Measurements from ENCODE around the gene TMEM60.
A peak's percentile ranks its signal among the peaks of the same experiment; 100 is the strongest.
"Not testable (repeated sequence)": the region's sequence is repeated elsewhere in the genome, so short reads cannot be mapped to it uniquely, and the experiment has no call there.

Gene TMEM60, protein sequence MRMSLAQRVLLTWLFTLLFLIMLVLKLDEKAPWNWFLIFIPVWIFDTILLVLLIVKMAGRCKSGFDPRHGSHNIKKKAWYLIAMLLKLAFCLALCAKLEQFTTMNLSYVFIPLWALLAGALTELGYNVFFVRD

GRCh38 chr7:77798394-77799077 is at the start of gene TMEM60, which contains the start of gene PHTF2:
Gene TMEM60 (minus strand): TSS chr7:77798434. CDS start chr7:77794373, 4,061 bp downstream.
Gene PHTF2 (plus strand): TSS chr7:77798773.
- DNase-seq = peak; percentile 99

- DNase-seq = no peak
These were observed 48.3 kb upstream of the TMEM60 start for GRCh38 chr7:77846317-77847092.

DNA sequence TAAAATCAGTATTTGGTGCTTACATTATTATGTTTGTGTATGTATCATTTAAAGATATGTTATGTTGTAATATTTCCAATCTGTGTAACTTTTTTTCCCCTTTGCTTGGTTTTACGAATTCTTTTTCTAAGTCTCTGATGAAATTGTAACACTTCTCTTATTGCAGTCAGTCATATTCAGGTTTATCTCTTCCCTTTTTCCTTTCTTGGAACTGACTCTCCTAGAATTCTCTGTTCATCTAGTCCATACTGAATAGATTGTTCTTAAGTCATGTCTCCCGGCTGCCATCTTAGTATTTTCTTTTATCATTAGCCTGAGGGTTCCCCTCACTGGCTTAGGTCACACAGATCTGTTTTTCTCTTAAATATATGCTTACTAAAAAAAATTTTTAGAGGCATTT is 45.0 kb upstream of the TMEM60 start:
- DNase-seq = no peak

DNA sequence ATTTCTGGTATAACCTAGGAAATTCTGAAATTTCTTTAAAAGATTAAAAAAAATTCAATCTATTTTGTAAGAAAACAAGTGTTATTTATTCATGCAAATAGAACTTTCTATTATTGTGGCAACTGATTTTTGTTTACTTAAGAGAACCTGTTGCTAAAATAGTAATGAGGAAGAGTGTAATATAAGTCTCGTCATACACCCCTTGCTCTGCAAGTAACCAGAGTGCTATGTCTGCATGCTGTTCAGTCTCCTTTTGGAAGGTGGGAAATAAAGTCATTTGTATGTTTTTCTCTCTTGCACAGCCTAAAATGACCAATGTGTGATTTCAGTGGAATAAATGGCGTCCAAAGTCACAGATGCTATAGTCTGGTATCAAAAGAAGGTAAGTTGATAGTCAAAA is 41.7 kb upstream of the TMEM60 start:
- DNase-seq = no peak

GRCh38 chr7:77838929-77839491 is 40.8 kb upstream of the TMEM60 start:
- DNase-seq = no peak

- no peak for DNase-seq
These were observed 39.7 kb upstream of the TMEM60 start for GRCh38 chr7:77837966-77838365.

GRCh38 chr7:77837275-77837674 is 39.0 kb upstream of the TMEM60 start:
- no peak for DNase-seq

GRCh38 chr7:77836425-77836824 is 38.2 kb upstream of the TMEM60 start:
- DNase-seq = not testable (repeated sequence)

- DNase-seq = no peak
These were observed 34.9 kb upstream of the TMEM60 start for GRCh38 chr7:77833136-77833535.

DNA sequence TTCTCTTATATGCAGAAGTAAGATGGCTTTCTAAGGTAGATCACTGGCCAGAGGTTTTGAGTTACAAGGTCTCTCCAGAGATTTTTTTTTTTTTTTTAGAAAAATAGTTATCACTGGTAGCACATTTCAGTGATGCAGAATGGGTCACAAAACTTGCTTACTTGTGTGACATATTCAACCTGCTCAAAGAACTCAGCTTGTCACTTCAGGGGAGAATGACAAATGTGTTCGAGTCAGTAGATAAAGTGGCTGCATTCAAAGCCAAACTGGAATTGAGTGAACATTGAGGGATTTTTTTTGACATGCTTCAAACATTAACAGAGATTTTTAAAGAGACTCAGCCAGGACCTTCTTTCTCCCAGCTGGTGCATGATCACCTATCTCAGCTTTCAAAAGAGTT is 33.7 kb upstream of the TMEM60 start:
- no peak for DNase-seq

DNA sequence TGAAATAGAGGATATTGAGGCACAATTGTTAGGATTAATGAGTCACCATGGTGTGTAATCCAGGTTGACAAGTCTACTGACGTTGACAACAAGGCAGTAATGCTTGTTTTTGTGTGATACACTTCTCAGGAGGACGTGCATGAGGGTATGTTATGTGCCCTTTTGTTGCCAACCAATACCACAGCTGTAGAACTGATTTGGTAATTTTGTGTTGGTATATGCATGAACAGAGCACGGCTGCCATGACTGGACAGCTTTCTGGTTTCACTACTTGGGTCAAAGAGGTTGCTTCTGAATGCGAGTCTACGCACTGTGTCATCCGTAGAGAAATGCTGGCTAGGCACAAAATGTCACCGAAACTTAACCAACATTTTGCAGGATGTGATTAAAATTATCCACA is 33.2 kb upstream of the TMEM60 start:
- no peak for DNase-seq

- peak; percentile 19 for DNase-seq
These were observed 32.6 kb upstream of the TMEM60 start for GRCh38 chr7:77830649-77831355.

- DNase-seq = no peak
These were observed 29.8 kb upstream of the TMEM60 start for GRCh38 chr7:77827999-77828398.

GRCh38 chr7:77826300-77826699 is 28.1 kb upstream of the TMEM60 start:
- no peak for DNase-seq

DNA sequence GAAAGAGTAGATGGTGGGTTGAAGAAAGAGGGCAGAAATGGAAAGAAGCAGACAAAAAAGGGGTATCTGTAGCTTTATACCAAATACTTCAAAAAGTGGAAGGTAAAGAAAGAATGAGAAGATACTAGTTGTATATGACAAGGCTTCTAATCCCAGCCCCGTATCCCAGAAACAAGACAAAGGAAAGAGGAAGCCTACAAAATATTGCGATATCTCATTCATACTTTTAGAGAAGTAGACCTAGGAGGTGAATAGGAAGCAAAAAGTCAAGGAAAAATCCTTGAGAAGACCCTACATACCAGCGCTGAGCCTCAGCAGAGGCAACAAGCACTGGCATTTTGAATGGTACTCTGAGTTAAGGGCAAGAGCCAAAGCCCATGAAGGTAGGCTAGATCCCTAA is 26.9 kb upstream of the TMEM60 start:
- DNase-seq = no peak

- DNase-seq = no peak
These were observed 26.4 kb upstream of the TMEM60 start for GRCh38 chr7:77824636-77825035.

GRCh38 chr7:77823787-77824186 is 25.6 kb upstream of the TMEM60 start:
- no peak for DNase-seq

DNA sequence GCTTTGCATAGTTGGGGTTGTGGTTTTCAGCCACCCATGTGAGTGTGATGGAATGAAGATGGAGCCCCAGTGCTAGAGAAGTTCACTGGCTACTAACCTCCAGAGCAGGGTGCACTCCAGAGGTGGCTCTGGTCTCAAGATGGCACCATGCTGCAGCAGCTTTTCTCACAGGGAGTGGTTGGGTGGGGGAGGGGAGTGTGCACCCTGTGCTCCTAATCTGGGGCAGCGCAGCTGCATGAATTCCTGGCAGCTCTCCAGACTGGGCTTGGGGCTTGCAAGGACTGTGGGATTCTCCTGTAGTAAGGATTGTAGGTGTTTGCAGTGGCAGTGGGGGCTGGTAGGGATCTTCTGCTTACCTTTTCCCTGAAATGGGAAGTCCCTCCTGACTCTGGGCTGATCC is 24.0 kb upstream of the TMEM60 start:
- no peak for DNase-seq

DNA sequence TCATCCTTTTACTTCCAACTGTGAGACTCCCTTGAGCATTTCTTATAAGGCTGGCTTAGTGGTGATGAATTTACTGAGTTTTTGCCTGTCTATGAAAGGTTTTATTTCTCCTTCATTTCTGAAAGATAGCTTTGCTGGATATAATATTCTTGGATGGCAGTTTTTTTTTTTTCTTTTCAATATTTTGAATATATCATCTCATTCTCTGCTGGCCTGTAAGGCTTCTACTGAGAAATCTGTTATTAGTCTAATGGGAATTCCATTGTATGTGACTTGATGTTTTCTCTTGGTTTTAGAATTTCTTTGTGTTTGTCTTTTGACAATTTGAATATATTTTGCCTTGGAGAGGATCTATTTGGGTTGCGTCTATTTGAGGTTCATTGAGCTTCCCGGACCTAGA is 22.7 kb upstream of the TMEM60 start:
- no peak for DNase-seq

DNA sequence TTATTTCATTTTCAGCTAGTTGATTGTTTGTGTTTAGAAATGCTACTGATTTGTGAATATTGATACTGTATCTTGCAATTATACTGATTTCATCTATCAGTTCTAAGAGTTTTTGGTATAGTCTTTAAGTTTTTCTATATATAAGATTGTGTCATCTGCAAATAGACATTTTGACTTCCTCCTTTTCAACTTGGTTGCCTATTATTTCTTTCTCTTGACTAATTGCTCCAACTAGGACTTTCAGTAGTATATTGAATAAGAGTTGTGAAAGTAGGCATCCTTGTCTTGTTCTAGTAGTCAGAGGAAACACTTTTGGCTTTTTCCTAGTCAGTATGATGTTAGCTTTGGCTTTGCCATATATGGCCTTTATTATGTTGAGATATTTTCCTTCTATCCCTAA is 20.8 kb upstream of the TMEM60 start:
- DNase-seq = no peak

DNA sequence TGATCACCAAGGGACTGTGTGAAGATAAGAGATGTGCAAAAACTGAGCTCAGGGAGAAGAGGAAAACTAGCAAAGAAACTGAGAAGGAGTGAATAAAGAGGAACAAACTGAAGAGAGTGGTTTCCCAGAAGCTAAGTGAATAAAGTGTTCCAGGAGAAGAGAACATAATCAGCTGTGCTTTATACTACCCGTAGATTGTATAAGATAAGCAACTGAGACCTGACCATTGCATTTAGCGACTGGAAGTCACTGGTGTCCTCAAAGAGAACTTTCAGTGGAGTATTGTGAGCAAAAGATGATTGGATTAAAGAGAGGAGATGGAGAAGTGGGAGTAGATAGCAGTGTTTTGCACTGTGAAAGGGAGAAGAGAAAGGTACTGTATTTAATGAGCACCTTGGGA is 14.9 kb upstream of the TMEM60 start:
- no peak for DNase-seq

DNA sequence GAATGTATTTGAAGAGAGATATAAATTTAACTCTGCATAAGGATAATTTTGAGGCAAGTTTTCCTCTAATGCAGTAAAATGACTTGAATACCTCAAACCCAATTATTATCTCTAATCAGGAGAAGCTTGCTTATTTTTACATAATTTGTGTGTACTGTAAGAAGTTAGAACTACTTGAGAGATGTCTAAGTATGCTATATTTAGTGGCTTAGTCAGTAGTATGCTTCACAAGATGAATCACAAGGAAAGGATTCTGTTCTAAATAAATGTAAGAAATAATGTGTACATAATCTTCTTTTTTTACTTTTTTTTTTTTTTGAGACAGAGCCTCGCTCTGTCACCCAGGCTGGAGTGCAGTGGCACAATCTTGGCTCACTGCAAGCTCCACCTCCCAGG is 14.1 kb upstream of the TMEM60 start:
- DNase-seq = no peak
